ENCODE measurements around the gene C6orf132.

C6orf132 gene

GRCh38 chr6:42152024-42152423, 9.6 kb upstream of the C6orf132 start:
- no peak for DNase-seq (ENCODE audit: insufficient read length, low spot score)
- FAIRE-seq: no peak
- no peak for TF ChIP-seq CTCF (IDR thresholded peaks at IDR 0.05; ENCODE audit: insufficient read depth, missing control alignments)

- FAIRE-seq: no peak
- no peak for TF ChIP-seq CTCF (IDR thresholded peaks at IDR 0.05; ENCODE audit: insufficient read depth, missing control alignments)
- no peak for DNase-seq (ENCODE audit: insufficient read length, low spot score)
Observed at GRCh38 chr6:42150254-42150653, 7.8 kb upstream of the C6orf132 start.

- no peak for FAIRE-seq
- TF ChIP-seq CTCF (IDR thresholded peaks at IDR 0.05; ENCODE audit: insufficient read depth, missing control alignments): no peak
- no peak for DNase-seq (ENCODE audit: insufficient read length, low spot score)
Observed at GRCh38 chr6:42148058-42148457, 5.6 kb upstream of the C6orf132 start.

- no peak for FAIRE-seq
Observed at GRCh38 chr6:42147138-42147562, 4.7 kb upstream of the C6orf132 start.

GRCh38 chr6:42141603-42142117, 760 bp downstream of the C6orf132 start:
- TF ChIP-seq CTCF (IDR thresholded peaks at IDR 0.05; ENCODE audit: insufficient read depth, missing control alignments): no peak
- FAIRE-seq (no peak), DNase-seq (ENCODE audit: insufficient read length, low spot score) (no peak)

More at GRCh38 chr6:42147138-42147562, 4.7 kb upstream of the C6orf132 start:
- no peak for TF ChIP-seq CTCF (IDR thresholded peaks at IDR 0.05; ENCODE audit: insufficient read depth, missing control alignments)
- DNase-seq (ENCODE audit: insufficient read length, low spot score): no peak

- no peak for FAIRE-seq
- no peak for TF ChIP-seq CTCF (IDR thresholded peaks at IDR 0.05; ENCODE audit: insufficient read depth, missing control alignments)
- no peak for DNase-seq (ENCODE audit: insufficient read length, low spot score)
Observed at GRCh38 chr6:42140756-42141602, 1.4 kb downstream of the C6orf132 start.

GRCh38 chr6:42140032-42140431, 2.4 kb downstream of the C6orf132 start:
- DNase-seq (ENCODE audit: insufficient read length, low spot score): no peak

More at GRCh38 chr6:42140032-42140431, 2.4 kb downstream of the C6orf132 start:
- FAIRE-seq: no peak
- no peak for TF ChIP-seq CTCF (IDR thresholded peaks at IDR 0.05; ENCODE audit: insufficient read depth, missing control alignments)
